Activated T-cell treated with anti-CD3 and anti-CD28 coated beads for 24 hours (primary cell): ENCODE data around the gene SPSB4.

Experiments
- DNase-seq: peaks from one replicate; pipeline ENCODE4 v3.0.0-alpha.2; 2020; ENCODE audit warnings: low read depth

SPSB4 gene

GRCh38 chr3:141152801-141153678 is 101.9 kb downstream of the SPSB4 start:
- no peak for DNase-seq

GRCh38 chr3:141153679-141153966 is 102.5 kb downstream of the SPSB4 start:
- no peak for DNase-seq

GRCh38 chr3:141164852-141165251 is 113.7 kb downstream of the SPSB4 start:
- DNase-seq, result no peak

DNA sequence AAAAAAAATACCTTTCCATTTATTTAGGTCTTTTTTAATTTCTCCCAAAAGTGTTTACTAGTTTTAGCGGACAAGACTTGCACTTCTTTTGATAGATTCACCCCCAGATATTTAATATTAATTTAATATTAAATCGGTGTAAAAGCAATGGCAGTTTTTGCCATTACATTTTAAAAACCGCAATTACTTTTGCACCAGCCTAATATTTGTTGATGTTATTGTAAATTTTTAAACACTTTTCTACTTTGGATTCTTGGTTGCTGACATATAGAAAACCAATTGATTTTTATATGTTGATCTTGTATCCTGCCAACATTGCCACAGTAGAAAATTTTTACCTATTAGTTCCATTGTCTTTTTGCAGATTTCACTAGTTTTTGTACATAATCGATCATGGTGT is 116.5 kb downstream of the SPSB4 start:
- no peak for DNase-seq

GRCh38 chr3:141170678-141171295 is 119.6 kb downstream of the SPSB4 start:
- no peak for DNase-seq

DNA sequence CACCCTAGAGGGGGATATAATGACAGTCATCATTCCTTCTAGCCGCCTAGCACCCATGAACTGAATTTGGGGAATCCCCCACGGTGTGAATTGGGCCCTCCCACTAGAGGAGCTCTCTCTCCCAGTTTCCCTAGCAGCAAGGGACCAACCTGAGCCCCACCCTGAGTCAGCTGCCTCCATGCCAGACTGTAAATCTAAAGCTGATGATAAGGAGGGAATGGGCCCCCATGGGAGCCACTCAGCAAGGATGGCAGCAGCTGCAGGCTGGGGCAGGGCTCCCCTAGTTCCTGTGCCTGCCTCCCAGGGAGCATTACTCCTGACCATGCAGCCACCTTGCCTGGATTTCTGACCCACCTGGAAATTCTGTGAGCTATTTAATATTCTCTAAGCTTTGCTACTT is 123.5 kb downstream of the SPSB4 start:
- no peak for DNase-seq

DNA sequence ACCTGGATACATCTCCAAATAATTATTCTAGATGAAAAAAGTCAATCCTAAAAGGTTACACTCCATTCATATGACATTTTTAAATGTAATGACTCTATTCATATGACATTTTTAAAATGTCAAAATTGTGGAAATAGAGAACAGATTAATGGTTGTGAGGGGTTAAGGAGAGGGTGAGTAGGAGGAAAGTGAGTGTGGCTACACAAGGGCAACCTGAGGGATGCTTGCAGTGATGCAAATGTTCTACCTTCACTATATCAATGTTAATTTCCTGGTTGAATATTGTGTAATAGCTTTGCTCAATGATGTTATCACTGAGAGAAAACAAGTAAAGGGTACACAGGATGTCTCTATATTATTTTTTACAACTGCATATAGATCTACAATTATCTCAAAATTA is 125.6 kb downstream of the SPSB4 start:
- no peak for DNase-seq

DNA sequence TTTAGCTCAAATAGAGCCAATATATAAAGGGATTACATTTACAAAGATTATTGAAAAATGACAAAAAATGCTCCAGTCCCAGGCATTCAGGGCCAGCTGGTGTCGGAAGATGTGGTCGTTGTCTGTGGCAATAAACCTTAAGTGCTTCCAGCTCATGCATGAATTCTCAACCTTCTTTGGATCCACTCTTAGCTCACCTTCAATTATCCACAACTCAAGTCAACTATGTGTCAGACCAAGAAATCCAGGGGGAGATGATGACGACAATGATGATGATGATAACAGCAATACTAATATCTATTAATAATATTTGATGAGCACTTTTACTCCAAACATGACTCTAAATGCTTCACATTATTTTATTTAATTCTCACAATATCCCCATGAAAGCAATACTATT is 126.9 kb downstream of the SPSB4 start:
- no peak for DNase-seq

GRCh38 chr3:141178551-141178950 is 127.4 kb downstream of the SPSB4 start:
- no peak for DNase-seq

- no peak for DNase-seq
Measured at GRCh38 chr3:141179983-141180382, 128.8 kb downstream of the SPSB4 start.

DNA sequence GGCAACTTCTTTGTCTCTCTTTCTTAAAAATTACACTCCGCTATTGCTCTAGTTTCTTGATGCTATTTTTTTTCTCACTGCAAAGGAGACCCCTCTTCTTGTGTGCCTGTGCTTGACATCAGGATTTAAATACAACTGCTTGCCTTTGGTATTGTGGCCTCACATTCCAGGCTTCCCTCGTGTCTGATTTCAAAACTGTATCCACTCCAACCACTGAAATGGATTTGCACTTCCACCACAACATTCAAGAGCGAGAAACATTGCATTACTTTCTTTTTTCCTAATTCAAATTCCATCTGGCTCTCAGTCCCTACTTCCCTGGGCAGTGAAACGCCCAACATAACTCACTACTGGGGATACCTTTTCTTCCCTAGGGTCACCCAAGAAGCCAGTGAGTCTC is 130.0 kb downstream of the SPSB4 start:
- no peak for DNase-seq

DNA sequence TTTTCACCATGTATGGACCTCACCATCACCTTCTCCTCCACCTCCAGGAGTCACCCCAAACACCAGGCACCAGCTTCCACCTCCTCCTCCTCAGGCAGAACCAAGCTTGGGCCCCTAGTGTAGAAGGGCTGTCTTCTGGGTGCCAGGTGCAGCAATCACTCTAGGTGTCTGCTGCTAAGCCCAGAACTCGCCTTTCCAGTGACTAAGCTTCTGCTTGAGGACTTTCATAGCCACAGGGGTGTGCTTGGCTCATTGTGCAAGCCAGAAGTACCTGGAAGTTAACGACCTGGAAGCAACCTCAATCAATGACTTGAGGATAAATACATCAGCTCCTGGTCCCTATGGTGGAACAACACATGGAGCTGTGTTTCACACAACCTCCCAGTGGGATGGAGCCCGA is 130.7 kb downstream of the SPSB4 start:
- no peak for DNase-seq

DNA sequence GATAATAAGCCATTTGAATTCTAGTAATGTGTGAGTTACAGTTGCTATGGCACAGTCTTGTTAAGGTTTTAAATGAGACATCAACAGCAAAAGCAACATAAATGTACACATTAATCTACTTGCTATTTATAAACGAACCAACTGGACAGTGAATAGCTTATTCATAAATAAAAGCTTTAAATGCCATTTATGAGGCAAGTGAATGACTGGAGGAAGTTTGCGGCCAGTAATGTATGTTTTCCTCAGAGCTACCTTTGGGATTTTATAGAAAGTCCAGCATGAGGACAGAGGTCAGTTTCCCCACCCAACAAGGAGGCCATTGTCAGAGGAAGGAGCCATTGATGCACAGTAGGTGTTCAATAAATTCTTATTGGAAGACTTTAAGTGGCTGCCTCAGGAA is 132.5 kb downstream of the SPSB4 start:
- no peak for DNase-seq

DNA sequence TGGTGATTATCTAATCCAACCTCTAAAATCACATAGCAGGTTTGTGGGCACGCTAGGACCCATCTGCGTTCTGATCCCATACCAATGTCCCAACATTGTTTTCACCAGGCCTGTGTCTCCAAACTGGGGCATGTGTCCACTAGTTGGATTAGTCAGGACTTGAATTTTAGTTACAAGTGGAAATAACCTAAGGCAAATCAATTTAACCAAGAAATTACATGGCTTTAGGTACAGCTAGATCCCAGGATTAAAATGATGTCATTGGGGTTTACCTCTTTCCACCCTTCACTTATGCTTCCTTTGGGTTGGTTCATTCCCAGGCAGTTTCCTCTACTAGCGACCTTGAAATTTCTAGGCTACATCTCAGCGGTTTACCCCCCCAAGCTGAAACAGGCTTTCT is 133.3 kb downstream of the SPSB4 start:
- DNase-seq, result no peak

- DNase-seq, result no peak
Measured at GRCh38 chr3:141191097-141191749, 140.1 kb downstream of the SPSB4 start.

GRCh38 chr3:141192345-141192744 is 141.2 kb downstream of the SPSB4 start:
- DNase-seq, result peak; percentile 96

GRCh38 chr3:141193066-141193830 is 142.1 kb downstream of the SPSB4 start:
- DNase-seq, result no peak
